Activated T-cell treated with anti-CD3 and anti-CD28 coated beads, Interleukin-2, amount 50 U/mL, for 24 hours (primary cell): ENCODE measurements around the gene CCDC154.

Experiments
- DNase-seq: peaks from one replicate; pipeline ENCODE4 v3.0.0-alpha.2; 2020
- H3K27ac Mint-ChIP-seq: 2 replicates; pipeline ENCODE4 v1.8.0; 2020; ENCODE audit warnings: mild to moderate bottlenecking, mixed read lengths
- H3K27me3 Mint-ChIP-seq: 2 replicates; pipeline ENCODE4 v1.8.0; 2020; ENCODE audit warnings: mixed read lengths
- H3K36me3 Mint-ChIP-seq: 2 replicates; pipeline ENCODE4 v1.8.0; 2020; ENCODE audit warnings: low read depth, mixed read lengths
- H3K4me1 Mint-ChIP-seq: 2 replicates; pipeline ENCODE4 v1.8.0; 2020; ENCODE audit warnings: low read depth, mixed read lengths
- H3K4me3 Mint-ChIP-seq: 2 replicates; pipeline ENCODE4 v1.8.0; 2020; ENCODE audit warnings: mild to moderate bottlenecking, moderate library complexity, mixed read lengths
- H3K9me3 Mint-ChIP-seq: 2 replicates; pipeline ENCODE4 v1.8.0; 2020; ENCODE audit warnings: mixed read lengths

Gene CCDC154

GRCh38 chr16:1439058-1439698 is 5.2 kb downstream of the CCDC154 start:
- H3K27me3 Mint-ChIP-seq, result no peaks in the 10 kb centered on the region
- H3K4me1 Mint-ChIP-seq, result no peaks in the 10 kb centered on the region
- H3K9me3 Mint-ChIP-seq, result no peaks in the 10 kb centered on the region
- H3K36me3 Mint-ChIP-seq, result no peaks in the 10 kb centered on the region
- no peak for DNase-seq
- no peak overlapping the region for H3K27ac Mint-ChIP-seq
- H3K4me3 Mint-ChIP-seq, result no peak overlapping the region

GRCh38 chr16:1438229-1439057 is 5.9 kb downstream of the CCDC154 start:
- Mint-ChIP-seq H3K4me3 (no peak overlapping the region), H3K27me3 (no peaks in the 10 kb centered on the region), H3K36me3 (no peaks in the 10 kb centered on the region), H3K9me3 (no peaks in the 10 kb centered on the region), H3K27ac (no peak overlapping the region), H3K4me1 (no peaks in the 10 kb centered on the region)
- no peak for DNase-seq

- Mint-ChIP-seq H3K4me1 (no peaks in the 10 kb centered on the region), H3K27me3 (no peaks in the 10 kb centered on the region), H3K36me3 (no peaks in the 10 kb centered on the region), H3K27ac (no peak overlapping the region), H3K4me3 (no peak overlapping the region), H3K9me3 (no peaks in the 10 kb centered on the region)
- no peak for DNase-seq
These were observed 6.8 kb downstream of the CCDC154 start for GRCh38 chr16:1437606-1438005.

- Mint-ChIP-seq H3K27ac (no peak overlapping the region), H3K36me3 (no peaks in the 10 kb centered on the region), H3K9me3 (no peaks in the 10 kb centered on the region), H3K4me3 (no peak overlapping the region), H3K27me3 (no peaks in the 10 kb centered on the region), H3K4me1 (no peaks in the 10 kb centered on the region)
- no peak for DNase-seq
These were observed 7.5 kb downstream of the CCDC154 start for GRCh38 chr16:1436731-1437355.

- Mint-ChIP-seq H3K27me3 (no peaks in the 10 kb centered on the region), H3K4me3 (no peak overlapping the region), H3K4me1 (no peaks in the 10 kb centered on the region), H3K9me3 (no peaks in the 10 kb centered on the region), H3K27ac (no peak overlapping the region), H3K36me3 (no peaks in the 10 kb centered on the region)
- no peak for DNase-seq
These were observed 8.2 kb downstream of the CCDC154 start for GRCh38 chr16:1435921-1436697.

- no peaks in the 10 kb centered on the region for H3K4me1 Mint-ChIP-seq
- H3K27me3 Mint-ChIP-seq, result no peaks in the 10 kb centered on the region
- no peak overlapping the region for H3K4me3 Mint-ChIP-seq
- DNase-seq, result no peak
- no peak overlapping the region for H3K27ac Mint-ChIP-seq
- no peaks in the 10 kb centered on the region for H3K36me3 Mint-ChIP-seq
- no peaks in the 10 kb centered on the region for H3K9me3 Mint-ChIP-seq
These were observed 9.4 kb downstream of the CCDC154 start for GRCh38 chr16:1434644-1435592.

- no peaks in the 10 kb centered on the region for H3K36me3 Mint-ChIP-seq
- no peak overlapping the region for H3K4me3 Mint-ChIP-seq
- no peaks in the 10 kb centered on the region for H3K9me3 Mint-ChIP-seq
- H3K27me3 Mint-ChIP-seq, result no peaks in the 10 kb centered on the region
- no peak for DNase-seq
- H3K4me1 Mint-ChIP-seq, result no peaks in the 10 kb centered on the region
- H3K27ac Mint-ChIP-seq, result no peak overlapping the region
These were observed 10.6 kb downstream of the CCDC154 start for GRCh38 chr16:1433756-1434155.

- Mint-ChIP-seq H3K36me3 (no peaks in the 10 kb centered on the region), H3K9me3 (no peaks in the 10 kb centered on the region), H3K27ac (no peak overlapping the region), H3K4me1 (no peaks in the 10 kb centered on the region), H3K27me3 (no peaks in the 10 kb centered on the region), H3K4me3 (no peak overlapping the region)
- no peak for DNase-seq
These were observed 11.1 kb downstream of the CCDC154 start for GRCh38 chr16:1433263-1433560.

GRCh38 chr16:1432388-1433262 is 11.7 kb downstream of the CCDC154 start:
- H3K27me3 Mint-ChIP-seq, result no peaks in the 10 kb centered on the region
- no peaks in the 10 kb centered on the region for H3K4me1 Mint-ChIP-seq
- no peaks in the 10 kb centered on the region for H3K9me3 Mint-ChIP-seq
- no peaks in the 10 kb centered on the region for H3K36me3 Mint-ChIP-seq
- H3K27ac Mint-ChIP-seq, result peak overlapping the region; percentile 44
- H3K4me3 Mint-ChIP-seq, result peak overlapping the region; percentile 46
- DNase-seq, result peak; percentile 51

- Mint-ChIP-seq H3K27ac (peak overlapping the region; percentile 44), H3K27me3 (no peaks in the 10 kb centered on the region), H3K4me1 (no peaks in the 10 kb centered on the region), H3K9me3 (no peaks in the 10 kb centered on the region), H3K4me3 (peak overlapping the region; percentile 46), H3K36me3 (no peaks in the 10 kb centered on the region)
- no peak for DNase-seq
These were observed 12.7 kb downstream of the CCDC154 start for GRCh38 chr16:1431497-1432270.

- peak within 1 kb of the TSS; percentile 44 for H3K27ac Mint-ChIP-seq
- no peaks in the 10 kb centered on the region for H3K9me3 Mint-ChIP-seq
- H3K27me3 Mint-ChIP-seq, result no peaks in the 10 kb centered on the region
- no peaks in the 10 kb centered on the region for H3K4me1 Mint-ChIP-seq
- H3K4me3 Mint-ChIP-seq, result peak within 1 kb of the TSS; percentile 46
- no peaks in the 10 kb centered on the region for H3K36me3 Mint-ChIP-seq
- no peak for DNase-seq
These were observed 13.4 kb downstream of the CCDC154 start, which contains the start of gene PERCC1 for GRCh38 chr16:1430759-1431496. Gene PERCC1 (plus strand): TSS chr16:1431078. CDS start chr16:1432594, 1,516 bp downstream.

GRCh38 chr16:1430214-1430758 is 14.1 kb downstream of the CCDC154 start:
- Mint-ChIP-seq H3K4me3 (no peak overlapping the region), H3K4me1 (no peaks in the 10 kb centered on the region), H3K27me3 (no peaks in the 10 kb centered on the region), H3K9me3 (no peaks in the 10 kb centered on the region), H3K27ac (no peak overlapping the region), H3K36me3 (no peaks in the 10 kb centered on the region)
- no peak for DNase-seq
